HK-2 (cell line): ENCODE results near the gene HES4.

Source experiments
- DNase-seq: peaks from one replicate; pipeline ENCODE4 v3.0.0-alpha.2; 2018; ENCODE audit not compliant: unreplicated experiment

HES4 gene

GRCh38 chr1:965526-966134, 34.3 kb downstream of the HES4 start:
- no peak for DNase-seq

DNA sequence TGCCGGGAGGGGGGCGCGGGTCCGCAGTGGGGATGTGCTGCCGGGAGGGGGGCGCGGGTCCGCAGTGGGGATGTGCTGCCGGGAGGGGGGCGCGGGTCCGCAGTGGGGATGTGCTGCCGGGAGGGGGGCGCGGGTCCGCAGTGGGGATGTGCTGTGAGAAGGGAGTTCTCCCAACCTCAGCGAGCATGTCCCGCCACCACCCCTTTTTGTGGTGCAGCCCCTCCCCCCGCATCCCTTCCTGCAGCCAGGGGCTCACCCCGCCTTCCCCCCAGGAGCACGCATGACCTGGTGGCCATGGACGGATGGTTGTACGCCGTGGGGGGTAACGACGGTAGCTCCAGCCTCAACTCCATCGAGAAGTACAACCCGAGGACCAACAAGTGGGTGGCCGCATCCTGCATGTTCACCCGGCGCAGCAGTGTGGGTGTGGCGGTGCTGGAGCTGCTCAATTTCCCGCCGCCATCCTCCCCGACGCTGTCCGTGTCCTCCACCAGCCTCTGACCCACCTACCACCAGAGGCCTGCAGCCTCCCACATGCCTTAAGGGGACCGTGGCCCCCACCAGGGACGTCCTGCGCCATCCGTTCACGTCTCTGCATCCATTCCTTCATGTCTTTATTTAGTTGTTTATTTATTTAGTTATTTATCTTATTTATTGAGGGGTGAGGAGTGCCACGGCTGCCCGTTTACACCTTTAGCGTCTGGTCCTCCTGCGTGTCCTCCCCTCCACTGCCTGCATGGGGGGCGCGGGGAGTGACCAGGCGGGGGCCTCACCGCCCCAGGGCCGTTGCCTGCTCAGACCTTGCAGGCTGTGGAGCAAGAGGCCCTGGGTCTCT, 35.0 kb downstream of the HES4 start:
- no peak for DNase-seq

- DNase-seq = no peak
Measured at GRCh38 chr1:963746-964525, 36.0 kb downstream of the HES4 start.

- no peak for DNase-seq
Measured at GRCh38 chr1:963301-963651, 36.6 kb downstream of the HES4 start.

DNA sequence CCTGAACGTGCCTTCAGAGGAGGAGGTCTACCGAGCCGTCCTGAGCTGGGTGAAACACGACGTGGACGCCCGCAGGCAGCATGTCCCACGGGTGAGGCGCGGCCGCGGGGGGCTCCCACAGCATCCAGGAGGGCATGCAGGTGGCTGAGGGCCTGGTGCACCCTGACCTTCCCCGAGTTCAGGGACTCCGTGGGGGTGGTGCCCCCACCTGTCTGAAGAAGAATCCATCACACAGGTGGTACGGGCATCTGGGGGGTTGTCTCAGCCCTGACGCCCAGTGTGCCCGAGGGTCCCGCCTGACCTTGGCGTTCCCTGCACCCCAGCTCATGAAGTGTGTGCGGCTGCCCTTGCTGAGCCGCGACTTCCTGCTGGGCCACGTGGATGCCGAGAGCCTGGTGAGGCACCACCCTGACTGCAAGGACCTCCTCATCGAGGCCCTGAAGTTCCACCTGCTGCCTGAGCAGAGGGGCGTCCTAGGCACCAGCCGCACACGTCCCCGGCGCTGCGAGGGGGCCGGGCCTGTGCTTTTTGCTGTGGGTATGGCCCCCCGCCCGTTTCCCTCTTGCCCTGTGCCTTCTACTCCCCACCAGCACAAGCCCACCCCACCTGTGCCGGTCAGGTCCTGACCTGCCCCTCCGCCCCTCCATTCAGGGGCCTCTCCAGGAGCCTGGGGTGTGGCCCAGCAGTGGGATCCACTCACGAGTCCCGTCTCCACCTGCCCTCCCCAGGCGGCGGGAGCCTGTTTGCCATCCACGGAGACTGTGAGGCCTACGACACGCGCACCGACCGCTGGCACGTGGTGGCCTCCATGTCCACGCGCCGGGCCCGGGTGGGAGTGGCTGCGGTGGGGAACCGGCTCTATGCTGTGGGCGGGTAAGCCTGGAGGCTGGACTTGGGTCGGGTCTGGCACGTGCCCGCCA, 37.3 kb downstream of the HES4 start:
- no peak for DNase-seq

GRCh38 chr1:961132-961669, 38.7 kb downstream of the HES4 start:
- no peak for DNase-seq

DNA sequence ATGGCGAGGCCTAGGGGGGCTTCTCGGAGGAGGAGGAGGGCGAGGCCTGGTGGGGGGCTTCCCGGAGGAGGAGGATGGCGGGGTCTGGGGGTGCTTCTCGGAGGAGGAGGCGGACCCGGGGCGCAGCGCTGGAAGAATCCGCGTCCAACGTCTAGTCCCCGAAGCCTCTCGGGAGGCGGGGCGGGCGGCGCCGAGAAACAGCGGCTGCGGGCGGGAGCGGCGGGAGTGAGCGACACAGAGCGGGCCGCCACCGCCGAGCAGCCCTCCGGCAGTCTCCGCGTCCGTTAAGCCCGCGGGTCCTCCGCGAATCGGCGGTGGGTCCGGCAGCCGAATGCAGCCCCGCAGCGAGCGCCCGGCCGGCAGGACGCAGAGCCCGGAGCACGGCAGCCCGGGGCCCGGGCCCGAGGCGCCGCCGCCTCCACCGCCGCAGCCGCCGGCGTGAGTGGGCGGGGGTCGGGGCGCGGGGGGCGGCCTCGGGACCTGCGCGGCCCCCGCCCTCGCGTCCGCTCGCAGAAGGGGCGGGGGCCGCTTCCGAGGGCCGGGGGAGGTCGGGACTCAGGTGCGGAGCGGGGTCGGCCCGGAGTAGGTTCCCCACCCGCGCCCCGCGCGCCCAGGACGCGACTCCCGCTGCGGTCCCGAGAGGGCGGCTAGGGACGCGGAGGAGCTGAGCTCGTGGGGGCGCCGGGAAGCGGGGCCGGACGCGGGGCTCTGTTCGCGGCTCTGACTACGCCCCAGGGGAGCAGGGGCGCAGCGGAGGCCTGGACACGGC, 39.4 kb downstream of the HES4 start, which contains the start of gene KLHL17:
TSS of gene KLHL17 (plus strand) at position 222 of the 769 bp plus-strand sequence. CDS start at position 332, 110 bp downstream.
- peak; percentile 73 for DNase-seq

DNA sequence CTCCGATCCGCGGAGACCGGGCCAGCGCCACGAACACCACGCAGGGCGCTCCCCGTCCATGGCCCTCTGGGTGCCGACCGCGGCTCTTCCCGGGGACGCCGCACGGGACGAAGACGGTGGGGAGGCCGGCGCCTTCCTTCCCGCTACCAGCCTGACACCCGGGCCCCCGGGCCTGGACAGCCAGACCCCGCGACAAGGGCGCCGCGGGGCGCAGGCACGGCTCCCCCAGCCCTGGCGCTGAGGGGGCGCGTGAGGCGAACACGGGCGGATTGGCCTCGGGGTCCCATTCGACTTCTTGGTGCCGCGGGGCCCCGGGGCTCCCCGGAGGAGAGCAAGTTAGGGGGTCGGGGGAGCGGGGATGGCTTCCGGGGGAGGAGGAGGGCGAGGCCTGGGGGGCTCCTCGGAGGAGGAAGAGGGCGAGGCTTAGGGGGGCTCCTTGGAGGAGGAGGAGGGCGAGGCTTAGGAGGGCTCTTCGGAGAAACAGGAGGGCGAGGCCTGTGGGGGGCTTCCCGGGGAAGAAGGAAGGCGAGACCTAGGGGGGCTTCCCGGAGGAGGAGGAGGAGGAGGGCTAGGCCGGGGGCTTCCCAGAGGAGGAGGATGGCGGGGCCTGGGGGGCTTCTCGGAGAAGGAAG, 40.0 kb downstream of the HES4 start:
- DNase-seq = no peak

GRCh38 chr1:958823-959730, 40.8 kb downstream of the HES4 start, which contains the start of gene NOC2L:
TSS of gene NOC2L (minus strand) at chr1:959256. CDS start at chr1:959240, 16 bp downstream.
- peak; percentile 95 for DNase-seq

GRCh38 chr1:956636-957035, 43.3 kb downstream of the HES4 start:
- no peak for DNase-seq

GRCh38 chr1:955474-955873, 44.4 kb downstream of the HES4 start:
- DNase-seq = no peak

GRCh38 chr1:954927-955326, 45.0 kb downstream of the HES4 start:
- DNase-seq = no peak

- DNase-seq = no peak
Measured at GRCh38 chr1:953524-954320, 46.2 kb downstream of the HES4 start.

- no peak for DNase-seq
Measured at GRCh38 chr1:952603-953002, 47.3 kb downstream of the HES4 start.

DNA sequence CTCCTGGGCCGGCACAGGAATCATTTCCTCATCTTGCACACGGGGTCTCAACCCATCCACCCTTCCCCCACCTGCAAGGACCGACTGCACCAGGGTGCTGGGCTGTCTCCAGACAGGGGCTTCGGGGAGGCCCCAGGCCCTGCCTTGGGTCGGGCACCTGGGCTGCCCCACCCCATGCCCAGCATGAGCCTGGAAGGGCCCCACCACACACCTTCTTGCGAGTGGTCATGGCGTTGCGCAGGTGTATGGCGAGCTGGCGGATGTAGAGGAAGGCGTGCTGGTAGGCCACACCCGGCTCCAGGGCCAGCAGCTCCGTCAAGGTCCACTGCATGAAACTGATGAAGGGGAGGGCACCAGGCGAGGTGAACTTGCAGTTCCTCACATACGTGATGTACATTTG, 47.7 kb downstream of the HES4 start:
- DNase-seq = no peak

DNA sequence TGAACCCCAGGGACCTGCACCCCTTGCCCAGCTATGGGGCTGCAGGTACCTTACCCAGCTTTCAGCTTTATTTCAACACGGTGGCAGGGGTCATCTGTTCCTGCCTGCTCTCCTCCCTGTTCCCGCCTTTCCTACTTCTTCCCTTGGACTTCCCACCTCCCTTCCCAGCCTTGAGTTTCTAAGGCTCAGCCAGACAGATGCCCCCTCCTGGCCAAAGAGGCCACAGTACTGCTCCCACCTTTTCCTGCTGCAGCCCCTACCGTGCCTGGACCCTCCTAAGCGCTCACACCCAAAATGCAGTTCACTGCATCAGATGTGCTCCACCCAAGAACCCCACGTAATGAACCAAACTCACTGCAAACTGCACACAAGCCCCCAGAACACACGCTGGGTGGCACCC, 48.5 kb downstream of the HES4 start:
- DNase-seq = no peak

DNA sequence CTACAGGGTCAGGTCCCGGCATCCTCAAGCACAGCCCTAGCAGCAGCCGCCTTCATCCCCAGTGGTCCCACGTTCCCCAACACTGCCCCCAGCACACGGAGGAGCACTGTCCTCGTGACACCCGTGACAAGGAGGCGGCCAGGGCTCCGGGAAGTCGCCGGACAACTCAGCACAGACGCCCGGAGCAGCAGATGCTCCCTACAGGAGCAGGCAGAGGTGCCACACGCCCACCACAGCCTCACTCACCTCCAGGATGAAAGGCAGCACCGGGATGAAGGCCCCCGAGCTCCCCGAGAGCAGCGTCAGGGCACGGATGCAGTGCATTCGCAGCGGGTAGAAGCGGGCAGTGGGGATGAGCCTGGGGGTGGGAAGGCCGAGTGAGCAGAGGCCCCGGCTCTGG, 49.0 kb downstream of the HES4 start:
- DNase-seq = no peak

DNA sequence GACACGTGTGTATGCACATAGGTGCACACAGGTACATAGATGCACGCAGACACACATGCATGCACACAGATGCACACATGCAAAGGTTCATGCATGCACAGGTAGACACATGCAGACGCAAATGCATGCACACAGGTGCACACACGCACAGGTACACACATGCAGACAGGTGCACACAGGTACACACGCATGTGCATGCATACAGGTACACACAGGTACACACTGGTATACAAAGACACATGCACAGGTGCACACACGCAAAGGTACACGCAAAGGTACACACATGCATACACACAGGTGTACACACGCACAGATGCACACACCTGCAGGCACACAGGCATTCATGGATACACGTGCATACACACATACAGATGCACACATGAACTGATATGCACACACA, 49.6 kb downstream of the HES4 start:
- DNase-seq = no peak
